Measurements from ENCODE around the gene IGF1R.

The IGF1R gene

DNA sequence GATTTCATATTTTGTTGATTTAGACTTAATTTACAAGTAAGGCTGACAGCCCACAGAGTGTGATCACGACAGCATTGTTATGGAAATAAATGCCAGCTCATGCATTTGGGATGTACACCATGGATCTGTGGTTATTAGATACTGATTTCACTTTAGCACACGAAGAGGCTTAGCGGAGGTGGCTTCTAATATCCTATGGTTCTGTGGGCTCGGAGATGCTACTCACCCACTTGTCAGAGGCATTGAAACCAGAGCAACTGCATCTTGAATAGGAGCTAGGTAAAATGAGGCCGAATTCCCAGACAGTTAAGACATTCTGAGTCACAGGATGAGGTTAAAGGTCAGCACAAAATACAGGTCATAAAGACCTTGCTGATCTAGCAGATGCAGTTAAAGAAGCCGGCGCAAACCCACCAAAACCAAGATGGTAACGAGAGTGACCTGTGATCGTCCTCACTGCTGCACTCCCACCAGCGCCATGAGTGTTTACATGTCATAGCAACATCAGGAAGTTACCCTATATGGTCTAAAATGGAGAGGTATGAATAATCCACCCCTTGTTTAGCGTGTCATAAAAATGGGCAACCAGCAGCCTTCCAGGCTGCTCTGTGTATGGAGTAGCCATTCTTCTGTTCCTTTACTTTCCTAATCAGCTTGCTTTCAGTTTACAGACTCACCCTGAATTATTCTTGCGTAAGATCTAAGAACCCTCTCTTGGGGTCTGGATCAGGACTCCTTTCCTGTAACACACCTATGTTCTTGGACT, 241.8 kb downstream of the IGF1R start:
- DNase-seq (ENCODE audit: low read depth): no peak
- no peak overlapping the region for H3K4me3 ChIP-seq (ENCODE audit: low read depth, low read length)
- TF ChIP-seq, protein P1, sequence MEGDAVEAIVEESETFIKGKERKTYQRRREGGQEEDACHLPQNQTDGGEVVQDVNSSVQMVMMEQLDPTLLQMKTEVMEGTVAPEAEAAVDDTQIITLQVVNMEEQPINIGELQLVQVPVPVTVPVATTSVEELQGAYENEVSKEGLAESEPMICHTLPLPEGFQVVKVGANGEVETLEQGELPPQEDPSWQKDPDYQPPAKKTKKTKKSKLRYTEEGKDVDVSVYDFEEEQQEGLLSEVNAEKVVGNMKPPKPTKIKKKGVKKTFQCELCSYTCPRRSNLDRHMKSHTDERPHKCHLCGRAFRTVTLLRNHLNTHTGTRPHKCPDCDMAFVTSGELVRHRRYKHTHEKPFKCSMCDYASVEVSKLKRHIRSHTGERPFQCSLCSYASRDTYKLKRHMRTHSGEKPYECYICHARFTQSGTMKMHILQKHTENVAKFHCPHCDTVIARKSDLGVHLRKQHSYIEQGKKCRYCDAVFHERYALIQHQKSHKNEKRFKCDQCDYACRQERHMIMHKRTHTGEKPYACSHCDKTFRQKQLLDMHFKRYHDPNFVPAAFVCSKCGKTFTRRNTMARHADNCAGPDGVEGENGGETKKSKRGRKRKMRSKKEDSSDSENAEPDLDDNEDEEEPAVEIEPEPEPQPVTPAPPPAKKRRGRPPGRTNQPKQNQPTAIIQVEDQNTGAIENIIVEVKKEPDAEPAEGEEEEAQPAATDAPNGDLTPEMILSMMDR (IDR thresholded peaks at IDR 0.05; ENCODE audit: low read depth, low read length, missing control alignments): no peak

DNA sequence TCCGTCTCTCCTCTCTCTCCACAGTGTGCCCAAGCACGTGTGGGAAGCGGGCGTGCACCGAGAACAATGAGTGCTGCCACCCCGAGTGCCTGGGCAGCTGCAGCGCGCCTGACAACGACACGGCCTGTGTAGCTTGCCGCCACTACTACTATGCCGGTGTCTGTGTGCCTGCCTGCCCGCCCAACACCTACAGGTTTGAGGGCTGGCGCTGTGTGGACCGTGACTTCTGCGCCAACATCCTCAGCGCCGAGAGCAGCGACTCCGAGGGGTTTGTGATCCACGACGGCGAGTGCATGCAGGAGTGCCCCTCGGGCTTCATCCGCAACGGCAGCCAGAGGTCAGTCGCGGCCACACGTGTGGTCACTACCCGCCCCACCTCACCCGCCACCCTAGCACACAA, 243.0 kb downstream of the IGF1R start:
- no peak overlapping the region for H3K4me3 ChIP-seq (ENCODE audit: low read depth, low read length)
- DNase-seq (ENCODE audit: low read depth): no peak
- TF ChIP-seq, protein P1 (IDR thresholded peaks at IDR 0.05; ENCODE audit: low read depth, low read length, missing control alignments): no peak

- TF ChIP-seq, protein P1 (IDR thresholded peaks at IDR 0.05; ENCODE audit: low read depth, low read length, missing control alignments): no peak
- H3K4me3 ChIP-seq (ENCODE audit: low read depth, low read length): no peak overlapping the region
- DNase-seq (ENCODE audit: low read depth): no peak
Measured at GRCh38 chr15:98893401-98893800, 245.1 kb downstream of the IGF1R start.

GRCh38 chr15:98894312-98894711, 246.0 kb downstream of the IGF1R start:
- TF ChIP-seq, protein P1 (IDR thresholded peaks at IDR 0.05; ENCODE audit: low read depth, low read length, missing control alignments): no peak
- no peak overlapping the region for H3K4me3 ChIP-seq (ENCODE audit: low read depth, low read length)
- no peak for DNase-seq (ENCODE audit: low read depth)

GRCh38 chr15:98896002-98896721, 247.8 kb downstream of the IGF1R start:
- H3K4me3 ChIP-seq (ENCODE audit: low read depth, low read length): no peak overlapping the region
- no peak for DNase-seq (ENCODE audit: low read depth)
- TF ChIP-seq, protein P1 (IDR thresholded peaks at IDR 0.05; ENCODE audit: low read depth, low read length, missing control alignments): no peak

DNA sequence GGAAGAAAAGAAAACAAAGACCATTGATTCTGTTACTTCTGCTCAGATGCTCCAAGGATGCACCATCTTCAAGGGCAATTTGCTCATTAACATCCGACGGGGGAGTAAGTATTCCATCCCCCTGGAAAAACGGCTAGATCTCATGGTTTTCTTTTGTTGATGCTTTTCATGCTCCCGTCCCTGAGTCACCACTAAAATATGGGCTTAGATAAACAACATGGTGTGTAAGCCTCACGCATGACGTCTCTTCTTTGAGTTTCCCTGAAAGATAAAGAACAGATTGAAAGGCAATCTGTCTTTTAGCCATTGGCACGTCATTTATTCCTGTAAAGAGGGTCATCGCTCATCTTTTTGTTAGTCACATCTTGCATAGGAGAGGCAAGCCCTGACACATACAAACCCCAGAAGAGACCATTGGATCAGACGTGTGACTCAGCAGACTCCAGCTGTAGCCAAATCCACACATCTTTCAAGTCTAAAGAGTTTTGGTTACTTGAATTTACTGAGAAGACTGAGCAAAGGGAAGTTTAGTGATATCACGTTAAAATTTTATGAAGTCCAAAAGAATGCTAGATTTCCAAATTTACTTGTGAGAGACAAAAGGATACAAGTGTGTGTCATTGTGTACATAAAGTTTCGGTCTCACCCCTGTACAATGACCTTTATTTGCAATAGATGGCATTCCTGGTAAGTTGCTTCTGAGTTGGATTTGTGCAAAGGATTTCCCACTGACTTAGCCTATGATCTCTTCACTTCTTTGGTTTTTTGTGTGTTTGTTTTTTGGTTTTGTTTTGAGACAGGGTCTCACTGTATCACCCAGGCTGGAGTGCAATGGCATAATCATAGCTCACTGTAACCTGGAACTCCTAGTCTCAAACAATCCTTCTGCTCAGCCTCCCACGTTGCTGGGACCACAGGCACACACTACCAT, 248.7 kb downstream of the IGF1R start:
- H3K4me3 ChIP-seq (ENCODE audit: low read depth, low read length): no peak overlapping the region
- no peak for DNase-seq (ENCODE audit: low read depth)
- TF ChIP-seq, protein P1 (IDR thresholded peaks at IDR 0.05; ENCODE audit: low read depth, low read length, missing control alignments): no peak

Data from GM12864 (cell line).